Stomach (tissue), 9 donors: ENCODE results near the gene VTI1A. TPM values are rescaled to one million over a fixed set of nuclear protein-coding genes. Genes with fewer than 3 reads are reported as not detected.

Experiments
- DNase-seq, 2 donors: peaks; one replicate each; pipeline versions ENCODE4 v3.0.0 to v3.0.0-alpha.2; 2013 to 2019
- H3K27ac ChIP-seq, 5 donors: fragments of 200-600 bp in 4 of 5; sonication (generic) in 4 of 5; one replicate each; pipeline ENCODE4 v1.5.1; 2013 to 2019; ENCODE audit warnings: mild to moderate bottlenecking in 1 of 5, moderate library complexity in 1 of 5
- H3K27me3 ChIP-seq, 3 donors: fragments of 200-600 bp; sonication (generic); one replicate each; pipeline ENCODE4 v1.5.1; 2017 to 2019; ENCODE audit warnings: mixed run types in 1 of 3
- H3K36me3 ChIP-seq, 4 donors: fragments of 200-600 bp; sonication (generic); 1 replicate in 3 of 4; 2 replicates in 1 of 4; pipeline ENCODE4 v1.5.1; 2016 to 2019
- H3K4me1 ChIP-seq, 4 donors: fragments of 200-600 bp; sonication (generic); one replicate each; pipeline ENCODE4 v1.5.1; 2016 to 2019
- H3K4me3 ChIP-seq, 4 donors: fragments of 200-600 bp; sonication (generic) in 3 of 4; one replicate each; pipeline ENCODE4 v1.5.1; 2016 to 2019; ENCODE audit warnings: mild to moderate bottlenecking in 1 of 4
- H3K9me3 ChIP-seq, 4 donors: fragments of 200-600 bp; sonication (generic); one replicate each; pipeline ENCODE4 v1.5.1; 2016 to 2019
- EP300 ChIP-seq: sonication (generic); formaldehyde crosslinking; IDR thresholded peaks from one replicate; pipeline ENCODE4 v1.6.1; 2017; ENCODE audit warnings: antibody characterized with exemption
- POLR2A ChIP-seq, 4 donors: fragments of 450-650 bp; IDR thresholded peaks; one replicate each; pipeline ENCODE4 v1.6.1; 2016; ENCODE audit warnings: antibody characterized with exemption in 4 of 4, control low read depth in 2 of 4, mild to moderate bottlenecking in 1 of 4, moderate library complexity in 1 of 4
- POLR2AphosphoS5 ChIP-seq, 3 donors: sonication (generic); formaldehyde crosslinking; IDR thresholded peaks; one replicate each; pipeline ENCODE4 v1.6.1; 2016; ENCODE audit warnings: antibody characterized with exemption in 3 of 3
- WGBS, 5 donors: extraction: QIAGEN DNeasy Blood & Tissue Kit in 3 of 5; methylation state at CpG; one replicate each; pipeline versions ENCODE4 v1.1.5 to v1.1.7; 2013 to 2018; 5-methylcytosine and 5-hydroxymethylcytosine counted together
- intact Hi-C: fragments of 100-400 bp; cut with DNase I; formaldehyde crosslinking; loops from one replicate; pipeline ENCODE4 v1.15.1; 2023; ENCODE audit warnings: low total_unique reads
- polyA plus RNA-seq, 3 donors: library from polyadenylated mRNA; stranded (reverse); fragments of 200-250 nt; gene quantifications; one replicate each; pipeline ENCODE4 v1.2.3, GENCODE V29; 2013
- total RNA-seq, 5 donors: library from RNA; depleted of rRNA; stranded (reverse); fragments of >200 nt; gene quantifications; one replicate each; pipeline versions ENCODE4 v1.1.0 to v1.2.3, GENCODE V29; 2014 to 2016
- TF ChIP-seq, protein P1 (sequence below), 7 experiments: fragments of 450-650 bp in 4 of 7; fragments of 200-600 bp in 3 of 7; sonication (generic) in 3 of 7; IDR thresholded peaks; one replicate each; pipeline ENCODE4 v1.5.1; 2016 to 2019; ENCODE audit warnings: antibody characterized with exemption in 7 of 7, control low read depth in 2 of 7, mild to moderate bottlenecking in 1 of 7
- donor health status: healthy with polysubstance abuse.
- donor health status: Bipolar disorder and iron deficiency.
- donor health status: healthy.

VTI1A gene
- total and polyA plus RNA-seq, 8 donors = 6.5 to 222 (median 57.4) TPM

DNA sequence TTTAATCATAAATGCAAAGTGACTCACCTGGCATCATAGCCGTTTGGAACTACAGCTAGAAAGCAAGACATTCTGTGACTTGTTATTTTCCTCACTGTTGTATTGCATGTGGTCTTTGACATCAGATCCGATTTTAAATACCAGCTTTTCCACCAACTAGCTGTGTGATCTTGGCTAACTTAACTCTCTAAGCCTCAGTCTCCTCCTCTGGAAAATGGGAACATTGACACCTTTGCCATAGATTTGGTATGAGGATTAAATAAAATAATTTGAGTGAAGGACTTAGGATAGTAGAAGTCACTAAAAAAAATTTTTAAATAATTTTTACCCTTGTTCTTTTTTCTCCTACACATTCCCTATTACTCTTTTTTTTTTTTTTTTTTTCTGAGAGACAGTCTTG is 348.1 kb downstream of the VTI1A start:
- H3K27ac ChIP-seq = no peak overlapping the region
- no peaks in the 10 kb centered on the region for H3K27me3 ChIP-seq
- DNase-seq = no peak
- H3K4me1 ChIP-seq = peaks cover 0 to 15% (median 7%) of the 10 kb centered on the region in 4 donors
- 86 to 94% (median 90%) methylated on average over 2 of the region's 2 CpGs for WGBS, 5 donors
- TF ChIP-seq, protein P1, sequence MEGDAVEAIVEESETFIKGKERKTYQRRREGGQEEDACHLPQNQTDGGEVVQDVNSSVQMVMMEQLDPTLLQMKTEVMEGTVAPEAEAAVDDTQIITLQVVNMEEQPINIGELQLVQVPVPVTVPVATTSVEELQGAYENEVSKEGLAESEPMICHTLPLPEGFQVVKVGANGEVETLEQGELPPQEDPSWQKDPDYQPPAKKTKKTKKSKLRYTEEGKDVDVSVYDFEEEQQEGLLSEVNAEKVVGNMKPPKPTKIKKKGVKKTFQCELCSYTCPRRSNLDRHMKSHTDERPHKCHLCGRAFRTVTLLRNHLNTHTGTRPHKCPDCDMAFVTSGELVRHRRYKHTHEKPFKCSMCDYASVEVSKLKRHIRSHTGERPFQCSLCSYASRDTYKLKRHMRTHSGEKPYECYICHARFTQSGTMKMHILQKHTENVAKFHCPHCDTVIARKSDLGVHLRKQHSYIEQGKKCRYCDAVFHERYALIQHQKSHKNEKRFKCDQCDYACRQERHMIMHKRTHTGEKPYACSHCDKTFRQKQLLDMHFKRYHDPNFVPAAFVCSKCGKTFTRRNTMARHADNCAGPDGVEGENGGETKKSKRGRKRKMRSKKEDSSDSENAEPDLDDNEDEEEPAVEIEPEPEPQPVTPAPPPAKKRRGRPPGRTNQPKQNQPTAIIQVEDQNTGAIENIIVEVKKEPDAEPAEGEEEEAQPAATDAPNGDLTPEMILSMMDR (IDR thresholded peaks at IDR 0.05) = no peak
- TF ChIP-seq POLR2A (IDR thresholded peaks at IDR 0.05) (no peak), POLR2AphosphoS5 (IDR thresholded peaks at IDR 0.05) (no peak), EP300 (no peak)
- H3K4me3 ChIP-seq = no peak overlapping the region
- H3K9me3 ChIP-seq = no peaks in the 10 kb centered on the region
- intact Hi-C loops = no loop called here
- H3K36me3 ChIP-seq = no peaks in the 10 kb centered on the region

- Histone ChIP-seq H3K4me1 (peaks cover 0 to 15% (median 7%) of the 10 kb centered on the region in 4 donors), H3K27me3 (no peaks in the 10 kb centered on the region), H3K9me3 (no peaks in the 10 kb centered on the region), H3K27ac (no peak overlapping the region), H3K4me3 (no peak overlapping the region), H3K36me3 (no peaks in the 10 kb centered on the region)
- DNase-seq = no peak
- WGBS, 5 donors = 81 to 91% (median 89%) methylated on average over 8 of the region's 8 CpGs
- TF ChIP-seq, protein P1 (IDR thresholded peaks at IDR 0.05) = no peak
- TF ChIP-seq POLR2A (IDR thresholded peaks at IDR 0.05) (no peak), POLR2AphosphoS5 (IDR thresholded peaks at IDR 0.05) (no peak), EP300 (no peak)
- intact Hi-C loops = no loop called here
These were observed 350.2 kb downstream of the VTI1A start for GRCh38 chr10:112797197-112797596.

GRCh38 chr10:112797855-112798254 is 350.8 kb downstream of the VTI1A start:
- Histone ChIP-seq H3K27me3 (no peaks in the 10 kb centered on the region), H3K27ac (no peak overlapping the region), H3K4me3 (no peak overlapping the region), H3K9me3 (no peaks in the 10 kb centered on the region), H3K36me3 (no peaks in the 10 kb centered on the region), H3K4me1 (peaks cover 0 to 10% (median 5%) of the 10 kb centered on the region in 4 donors)
- no peak for TF ChIP-seq EP300
- TF ChIP-seq, protein P1 (IDR thresholded peaks at IDR 0.05) = no peak
- no peak for TF ChIP-seq POLR2AphosphoS5 (IDR thresholded peaks at IDR 0.05)
- no peak for TF ChIP-seq POLR2A (IDR thresholded peaks at IDR 0.05)
- intact Hi-C loops = no loop called here
- WGBS, 5 donors = 87 to 90% (median 89%) methylated on average over 8 to 9 of the region's 9 CpGs
- DNase-seq = no peak

DNA sequence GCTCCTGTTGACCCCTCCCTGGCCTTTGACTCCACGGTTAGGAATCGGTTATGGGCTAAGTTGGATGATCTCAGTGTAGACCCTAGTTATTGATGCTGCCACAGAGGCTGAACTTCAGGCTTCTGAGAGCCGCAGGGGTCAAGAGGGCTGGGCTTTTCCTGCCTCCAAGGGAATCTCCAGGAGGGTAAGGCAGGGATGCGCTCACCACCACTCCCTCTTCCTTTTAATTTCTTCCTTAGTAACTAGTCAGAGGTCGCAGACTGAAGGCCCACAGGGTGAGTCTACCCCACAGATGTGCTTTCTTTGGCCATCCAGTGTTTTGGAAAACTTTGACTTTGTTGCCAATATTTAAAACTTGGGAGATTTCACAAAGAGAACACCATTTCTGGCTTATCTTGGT is 352.0 kb downstream of the VTI1A start:
- H3K36me3 ChIP-seq = no peaks in the 10 kb centered on the region
- no peak overlapping the region for H3K27ac ChIP-seq
- H3K9me3 ChIP-seq = no peaks in the 10 kb centered on the region
- WGBS, 5 donors = 88 to 98% (median 93%) methylated on average over 5 of the region's 5 CpGs
- intact Hi-C loops = no loop called here
- no peaks in the 10 kb centered on the region for H3K27me3 ChIP-seq
- TF ChIP-seq, protein P1 (IDR thresholded peaks at IDR 0.05) = no peak
- TF ChIP-seq EP300 = no peak
- no peak for TF ChIP-seq POLR2A (IDR thresholded peaks at IDR 0.05)
- no peak for TF ChIP-seq POLR2AphosphoS5 (IDR thresholded peaks at IDR 0.05)
- peaks cover 0 to 9% (median 7%) of the 10 kb centered on the region in 4 donors for H3K4me1 ChIP-seq
- no peak for DNase-seq
- H3K4me3 ChIP-seq = no peak overlapping the region
